ENCODE data around the gene AGBL1.

AGBL1 gene

DNA sequence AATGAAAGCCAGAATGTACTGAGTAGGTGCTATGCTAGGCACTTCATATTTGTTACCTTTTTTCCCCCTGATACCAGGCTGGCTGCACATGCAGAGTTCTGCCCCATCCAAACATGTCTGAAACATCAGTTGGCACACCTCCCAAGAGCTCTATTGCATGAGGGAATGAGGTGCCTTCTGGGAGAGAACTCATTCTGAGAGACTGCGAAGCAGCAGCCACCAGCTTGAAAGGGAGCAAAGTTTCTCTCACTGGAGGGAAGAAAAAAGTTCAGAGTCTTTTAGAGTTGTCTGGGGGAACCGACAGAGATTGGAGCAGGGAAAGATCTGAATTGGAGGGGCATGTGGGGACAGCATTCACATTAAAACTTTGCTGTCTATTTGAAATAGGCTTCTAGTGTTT is 84.1 kb downstream of the AGBL1 start:
- DNase-seq (ENCODE audit: low read depth in 3 of 3) = no peak

- no peak for DNase-seq (ENCODE audit: low read depth in 3 of 3)
These were observed 84.7 kb downstream of the AGBL1 start for GRCh38 chr15:86164232-86164898.

DNA sequence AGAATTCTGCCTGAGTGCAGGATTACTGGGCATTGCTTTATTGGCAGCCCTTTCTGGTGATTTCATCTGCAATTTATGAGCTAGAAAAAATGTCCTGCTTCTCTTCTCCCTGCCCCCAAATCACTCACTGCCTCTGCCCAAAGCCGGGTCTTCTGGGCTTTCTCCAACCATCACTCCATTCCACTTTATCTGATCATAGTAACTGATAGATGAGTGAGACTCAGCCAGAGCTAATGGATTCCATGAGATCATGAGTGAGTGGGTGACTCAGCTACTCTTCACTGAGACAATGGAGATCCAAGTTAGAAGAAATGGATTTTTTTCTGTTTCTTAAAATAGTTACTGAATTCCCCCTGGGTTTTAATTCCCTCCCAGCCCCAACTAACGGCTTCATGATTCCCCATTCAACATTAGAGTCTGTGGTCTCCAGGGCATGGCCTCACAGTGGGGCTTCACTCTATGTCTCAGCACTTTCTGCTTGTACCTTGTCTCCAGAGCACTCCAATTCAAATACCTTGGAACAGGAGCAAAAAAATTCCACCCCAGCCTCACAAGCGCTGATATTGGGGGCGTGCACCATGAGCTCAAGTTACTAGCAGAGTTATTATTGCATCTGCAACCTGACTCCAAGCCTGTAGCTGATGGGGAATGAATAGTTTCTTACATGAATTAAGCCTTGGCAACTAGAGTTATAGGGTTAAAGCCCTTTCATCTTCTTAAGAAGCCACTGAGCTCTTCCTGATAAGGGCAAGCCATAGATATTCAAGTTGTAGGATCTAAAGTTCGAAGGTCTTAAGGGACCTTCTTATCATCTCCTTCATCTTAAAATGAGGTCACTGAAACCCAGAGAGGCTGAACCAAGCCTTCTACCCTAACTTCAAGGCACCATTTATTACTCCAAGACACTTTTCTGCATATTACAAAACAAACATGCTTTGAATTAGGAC is 85.9 kb downstream of the AGBL1 start:
- DNase-seq (ENCODE audit: low read depth in 3 of 3) = no peak

- no peak for DNase-seq (ENCODE audit: low read depth in 3 of 3)
These were observed 88.2 kb downstream of the AGBL1 start for GRCh38 chr15:86167841-86168240.

- no peak for DNase-seq (ENCODE audit: low read depth in 3 of 3)
These were observed 99.2 kb downstream of the AGBL1 start for GRCh38 chr15:86178845-86179244.

GRCh38 chr15:86183596-86184491 is 104.2 kb downstream of the AGBL1 start:
- DNase-seq (ENCODE audit: low read depth in 3 of 3) = no peak

DNA sequence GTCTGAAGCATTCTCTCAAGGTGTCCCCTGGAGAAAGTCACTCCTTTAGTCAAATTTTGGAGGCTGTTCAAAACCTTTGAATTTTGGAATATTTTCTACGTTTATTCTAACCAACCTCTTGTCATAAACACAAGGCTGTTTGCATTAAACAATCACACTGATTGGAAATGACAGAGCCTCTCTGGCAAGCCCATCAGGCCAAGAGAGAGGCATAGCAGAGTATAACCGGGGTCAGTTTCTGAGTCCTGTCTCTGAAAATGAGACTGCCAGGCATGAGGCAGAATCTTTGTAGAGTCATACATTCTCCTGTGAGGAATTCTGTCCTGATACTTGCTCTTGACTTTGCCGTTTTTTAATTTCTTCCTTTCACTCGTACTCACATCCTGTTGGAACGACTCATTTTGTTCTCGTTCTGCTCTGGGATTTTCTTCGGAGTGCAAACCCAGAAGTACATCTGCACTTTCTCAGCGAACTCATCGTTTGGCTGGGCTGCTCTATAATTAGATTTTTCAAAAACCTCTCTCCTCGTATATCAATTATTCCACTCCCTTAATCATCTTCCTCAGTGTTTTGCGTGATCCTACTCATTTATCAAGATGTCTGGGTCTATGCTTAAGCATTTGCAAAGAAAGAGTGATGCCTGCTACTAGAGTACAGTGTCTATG is 114.2 kb downstream of the AGBL1 start:
- DNase-seq (ENCODE audit: low read depth in 3 of 3) = no peak

GRCh38 chr15:86197770-86198169 is 118.1 kb downstream of the AGBL1 start:
- no peak for DNase-seq (ENCODE audit: low read depth in 3 of 3)

DNA sequence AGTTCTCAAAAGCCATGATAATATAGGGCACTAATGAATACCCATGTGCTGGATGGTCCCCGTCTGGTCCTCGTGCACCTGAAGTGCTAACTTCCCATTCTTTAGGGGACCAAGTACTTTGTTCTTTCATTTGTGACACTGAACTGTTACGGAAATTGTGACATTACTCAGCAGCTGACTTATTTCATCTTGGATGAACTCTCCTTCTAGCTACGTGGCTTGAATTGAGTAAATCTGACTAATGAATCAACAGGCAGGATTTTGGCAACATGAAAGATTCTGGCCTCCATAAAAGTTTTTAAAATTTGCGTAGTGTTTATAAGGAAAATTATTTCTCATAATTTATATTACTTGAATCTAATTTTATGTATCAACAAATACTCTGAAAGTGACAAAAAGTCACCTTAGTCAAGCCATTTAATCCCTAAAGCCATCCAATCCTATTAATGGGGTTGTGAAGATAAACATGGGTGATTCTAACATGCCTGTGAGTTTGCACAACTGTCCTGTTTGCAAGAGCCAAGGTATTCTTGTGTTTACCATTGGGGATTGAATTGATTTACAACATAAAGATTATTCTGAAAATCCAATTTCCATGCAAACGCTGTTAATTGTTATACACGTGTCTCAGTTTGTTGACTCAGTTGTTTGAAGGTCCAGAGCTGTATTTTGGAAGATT is 119.9 kb downstream of the AGBL1 start:
- DNase-seq (ENCODE audit: low read depth in 3 of 3) = no peak

- DNase-seq (ENCODE audit: low read depth in 3 of 3) = no peak
These were observed 121.8 kb downstream of the AGBL1 start for GRCh38 chr15:86201313-86202008.

DNA sequence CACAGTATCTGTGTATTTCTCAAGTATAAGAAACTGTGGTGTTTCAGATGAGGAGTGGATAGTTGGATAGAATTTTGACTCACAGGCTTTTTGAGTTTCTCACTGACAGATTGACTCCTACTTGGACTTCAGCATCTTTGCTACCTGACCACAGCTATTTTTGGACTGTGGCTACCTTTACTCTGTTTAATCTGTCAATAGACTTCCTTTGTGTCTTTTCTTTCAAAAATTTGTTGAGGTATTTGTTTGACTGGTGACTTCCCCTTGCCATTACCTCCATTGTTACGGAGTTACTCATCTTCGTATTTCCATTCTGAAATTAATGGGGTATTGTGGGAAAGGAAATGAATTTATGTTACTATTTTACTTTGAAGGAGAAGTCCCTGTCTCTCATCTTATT is 123.8 kb downstream of the AGBL1 start:
- no peak for DNase-seq (ENCODE audit: low read depth in 3 of 3)

GRCh38 chr15:86205096-86205495 is 125.4 kb downstream of the AGBL1 start:
- no peak for DNase-seq (ENCODE audit: low read depth in 3 of 3)

DNA sequence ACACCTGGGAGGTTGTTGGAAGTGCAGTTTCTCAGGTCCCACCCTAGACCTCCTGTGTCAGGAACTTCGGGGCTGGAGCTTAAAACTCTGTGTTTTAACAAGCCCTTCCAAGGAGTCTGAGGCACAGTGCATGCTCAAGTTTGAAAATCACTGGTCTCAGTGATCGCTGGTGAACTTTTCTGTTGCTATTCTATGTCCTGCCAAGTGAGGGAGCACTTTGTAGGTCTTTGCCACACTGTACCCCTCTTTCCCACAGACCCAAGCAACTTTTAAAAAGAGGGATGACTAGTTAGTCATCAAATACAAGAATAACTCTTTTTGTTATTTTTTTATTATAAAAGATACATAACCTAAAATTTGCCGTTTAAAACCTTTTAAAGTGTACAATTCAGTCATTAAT is 133.7 kb downstream of the AGBL1 start:
- no peak for DNase-seq (ENCODE audit: low read depth in 3 of 3)

- DNase-seq (ENCODE audit: low read depth in 3 of 3) = no peak
These were observed 134.2 kb downstream of the AGBL1 start for GRCh38 chr15:86213888-86214287.

DNA sequence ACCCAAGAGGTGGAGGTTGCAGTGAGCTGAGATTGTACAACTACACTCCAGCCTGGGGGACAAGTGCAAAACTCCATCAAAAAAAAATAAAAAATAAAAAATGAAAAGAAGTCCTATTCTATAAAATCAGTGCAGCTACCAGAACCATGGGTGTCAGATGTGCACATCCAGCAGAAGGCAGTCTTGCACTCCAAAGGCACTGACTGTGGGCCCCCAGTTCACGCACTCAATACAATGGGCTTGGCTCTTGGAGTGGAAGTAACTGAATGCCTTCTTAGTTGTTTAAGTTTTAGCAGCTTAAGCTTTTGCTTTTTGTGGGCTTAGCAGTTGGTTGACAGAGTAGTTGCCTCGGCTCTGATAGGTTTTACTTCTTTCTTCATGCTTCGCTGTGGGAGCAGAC is 141.4 kb downstream of the AGBL1 start:
- DNase-seq (ENCODE audit: low read depth in 3 of 3) = no peak

- DNase-seq (ENCODE audit: low read depth in 3 of 3) = no peak
These were observed 149.6 kb downstream of the AGBL1 start for GRCh38 chr15:86229306-86229705.

DNA sequence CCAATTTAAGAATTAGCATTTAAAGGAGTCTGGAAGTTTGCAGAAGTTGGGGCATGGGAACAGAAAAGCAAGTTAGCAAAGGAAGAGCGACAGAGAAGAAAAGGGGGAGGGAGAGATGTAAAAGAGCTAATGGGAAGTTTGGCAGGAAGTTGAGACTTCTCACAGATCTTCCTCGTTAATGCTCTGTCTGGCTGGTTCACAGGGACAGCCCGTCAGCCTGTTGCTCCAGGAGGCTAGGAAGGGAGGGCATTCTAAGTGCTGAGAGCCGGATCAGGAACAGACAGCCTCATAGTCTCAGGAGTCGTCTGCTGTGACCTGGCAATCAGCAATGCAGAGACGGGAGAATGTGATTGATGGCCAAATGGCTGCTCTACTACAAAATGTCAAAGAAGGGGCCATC is 150.3 kb downstream of the AGBL1 start:
- DNase-seq (ENCODE audit: low read depth in 3 of 3) = no peak

- no peak for DNase-seq (ENCODE audit: low read depth in 3 of 3)
These were observed 152.4 kb downstream of the AGBL1 start for GRCh38 chr15:86231864-86232721.

GRCh38 chr15:86235667-86236066 is 156.0 kb downstream of the AGBL1 start:
- DNase-seq (ENCODE audit: low read depth in 3 of 3) = no peak

All from stimulated activated CD4-positive, alpha-beta T cell treated with anti-CD3 and anti-CD28 coated beads, TNF-alpha, amount 100 ng/mL, for 4 hours (primary cell).